Adrenal gland (tissue), 12 donors: ENCODE results near the gene VPS54. TPM values are rescaled to one million over a fixed set of nuclear protein-coding genes. Genes with fewer than 3 reads are reported as not detected.

Source experiments
- DNase-seq, 7 donors: peaks; one replicate each; pipeline ENCODE4 v3.0.0-alpha.2; 2019 to 2020
- H3K27ac ChIP-seq, 5 donors: fragments of 200-600 bp; sonication (generic) in 4 of 5; 1 replicate in 3 of 5; 2 replicates in 2 of 5; pipeline versions ENCODE4 v1.5.1 to v1.8.0; 2016 to 2020; ENCODE audit warnings: mild to moderate bottlenecking in 1 of 5
- H3K27me3 ChIP-seq: fragments of 200-600 bp; 2 replicates; pipeline ENCODE4 v1.8.0; 2021
- H3K36me3 ChIP-seq, 2 donors: fragments of 200-600 bp; replicated peaks in 1 of 2; 1 replicate in 1 of 2; 2 replicates in 1 of 2; pipeline versions ENCODE4 v1.5.1 to v1.8.0; 2018 to 2022
- H3K4me1 ChIP-seq, 2 donors: fragments of 200-600 bp; replicated peaks in 1 of 2; 1 replicate in 1 of 2; 2 replicates in 1 of 2; pipeline versions ENCODE4 v1.5.1 to v1.8.0; 2018 to 2021
- H3K4me3 ChIP-seq, 4 donors: fragments of 200-600 bp; sonication (generic) in 3 of 4; one replicate each; pipeline ENCODE4 v1.5.1; 2016 to 2018
- H3K9me3 ChIP-seq, 3 donors: fragments of 200-600 bp; sonication (generic) in 1 of 3; replicated peaks in 1 of 3; 1 replicate in 2 of 3; 2 replicates in 1 of 3; pipeline versions ENCODE4 v1.5.1 to v1.8.0; 2016 to 2021
- POLR2A ChIP-seq, 2 donors: fragments of 450-650 bp; IDR thresholded peaks; one replicate each; pipeline ENCODE4 v1.6.1; 2017; ENCODE audit warnings: antibody characterized with exemption in 2 of 2, mild to moderate bottlenecking in 2 of 2, moderate library complexity in 1 of 2
- WGBS, 4 donors: extraction: QIAGEN DNeasy Blood & Tissue Kit in 2 of 4; methylation state at CpG; one replicate each; pipeline versions ENCODE4 v1.1.5 to v1.1.7; 2013 to 2017; 5-methylcytosine and 5-hydroxymethylcytosine counted together
- intact Hi-C, 2 donors: fragments of 100-400 bp; cut with DNase I; formaldehyde crosslinking; loops; one replicate each; pipeline versions ENCODE4 v1.14.1 to v1.15.0; 2022 to 2023
- polyA plus RNA-seq, 3 donors: library from polyadenylated mRNA; stranded (reverse); fragments of 200-250 nt in 2 of 3; fragments of 350-450 nt in 1 of 3; fragmentation: Illumina TruSeq in 1 of 3; extraction: RNeasy Lipid Tissue Mini Kit (QIAGEN cat#74804) in 1 of 3; gene quantifications; one replicate each; pipeline ENCODE4 v1.2.3, GENCODE V29; 2013 to 2014
- total RNA-seq, 9 donors: library from RNA; depleted of rRNA in 4 of 9; stranded (reverse); fragments of >200 nt in 4 of 9; fragments of 120-200 nt in 1 of 9; fragmentation: NEBNext Ultra II Directional in 1 of 9; extraction: Animal tissue kit (Norgen Biotek cat#: 25700) in 1 of 9; gene quantifications; one replicate each; pipeline versions ENCODE4 v1.1.0 to v1.2.4, GENCODE V29; 2013 to 2023
- TF ChIP-seq, protein P1 (sequence below), 6 experiments: fragments of 450-650 bp in 4 of 6; fragments of 200-600 bp in 2 of 6; sonication (generic) in 1 of 6; IDR thresholded peaks; 1 replicate in 5 of 6; 2 replicates in 1 of 6; pipeline versions ENCODE4 v1.5.1 to v1.8.0; 2016 to 2021; ENCODE audit warnings: antibody characterized with exemption in 6 of 6, mild to moderate bottlenecking in 2 of 6, moderate library complexity in 1 of 6
- donor health status: healthy with polysubstance abuse.
- donor health status: Bipolar disorder and iron deficiency.
- donor health status: DM: yes; HTN: yes; CAD: no.
- donor health status: DM: no; HTN: no; CAD: no.
- donor health status: DM: no; HTN: no; CAD: no.
- donor health status: DM: yes; HTN: yes; CAD: no.

Gene VPS54
- total and polyA plus RNA-seq, 12 donors, result 15.1 to 38.9 (median 19.0) TPM

DNA sequence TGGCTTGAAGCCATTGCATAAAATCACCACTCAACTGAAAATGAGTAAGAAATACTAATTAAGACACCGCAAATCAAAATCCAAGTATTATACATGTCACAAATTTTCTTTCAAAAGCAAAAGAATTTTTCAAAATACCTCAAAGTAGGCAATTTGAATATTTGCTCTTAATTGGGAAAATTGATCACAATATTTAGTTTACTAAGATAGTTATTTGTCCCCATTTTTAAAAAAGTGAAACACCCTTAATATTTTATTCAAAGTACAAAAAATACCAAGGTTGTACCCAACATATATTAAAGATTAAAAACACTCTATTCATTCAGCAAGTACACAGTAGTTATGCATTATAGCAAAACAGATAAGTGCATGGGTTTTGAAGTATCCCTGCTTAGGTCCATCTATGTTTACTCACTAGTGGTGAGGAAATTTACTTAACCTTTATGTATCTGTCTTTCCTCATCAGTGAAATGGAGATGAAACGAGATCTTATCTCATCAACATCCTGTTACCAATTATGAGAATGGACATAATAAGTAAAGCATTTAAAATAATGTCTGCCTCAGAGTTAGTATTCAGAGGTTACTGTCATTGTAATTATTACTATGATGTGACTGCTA is 35.1 kb downstream of the VPS54 start:
- Histone ChIP-seq H3K27me3 (no peaks in the 10 kb centered on the region), H3K9me3 (no peaks in the 10 kb centered on the region), H3K4me1 (peaks cover 12 to 26% of the 10 kb centered on the region in 2 donors), H3K36me3 (no peaks in the 10 kb centered on the region), H3K27ac (no peak overlapping the region), H3K4me3 (no peak overlapping the region)
- no peak for DNase-seq
- TF ChIP-seq, protein P1, sequence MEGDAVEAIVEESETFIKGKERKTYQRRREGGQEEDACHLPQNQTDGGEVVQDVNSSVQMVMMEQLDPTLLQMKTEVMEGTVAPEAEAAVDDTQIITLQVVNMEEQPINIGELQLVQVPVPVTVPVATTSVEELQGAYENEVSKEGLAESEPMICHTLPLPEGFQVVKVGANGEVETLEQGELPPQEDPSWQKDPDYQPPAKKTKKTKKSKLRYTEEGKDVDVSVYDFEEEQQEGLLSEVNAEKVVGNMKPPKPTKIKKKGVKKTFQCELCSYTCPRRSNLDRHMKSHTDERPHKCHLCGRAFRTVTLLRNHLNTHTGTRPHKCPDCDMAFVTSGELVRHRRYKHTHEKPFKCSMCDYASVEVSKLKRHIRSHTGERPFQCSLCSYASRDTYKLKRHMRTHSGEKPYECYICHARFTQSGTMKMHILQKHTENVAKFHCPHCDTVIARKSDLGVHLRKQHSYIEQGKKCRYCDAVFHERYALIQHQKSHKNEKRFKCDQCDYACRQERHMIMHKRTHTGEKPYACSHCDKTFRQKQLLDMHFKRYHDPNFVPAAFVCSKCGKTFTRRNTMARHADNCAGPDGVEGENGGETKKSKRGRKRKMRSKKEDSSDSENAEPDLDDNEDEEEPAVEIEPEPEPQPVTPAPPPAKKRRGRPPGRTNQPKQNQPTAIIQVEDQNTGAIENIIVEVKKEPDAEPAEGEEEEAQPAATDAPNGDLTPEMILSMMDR (IDR thresholded peaks at IDR 0.05), result no peak
- intact Hi-C loops, result no loop called here
- WGBS, 4 donors, result 56 to 63% (median 60%) methylated on average over 2 of the region's 2 CpGs

DNA sequence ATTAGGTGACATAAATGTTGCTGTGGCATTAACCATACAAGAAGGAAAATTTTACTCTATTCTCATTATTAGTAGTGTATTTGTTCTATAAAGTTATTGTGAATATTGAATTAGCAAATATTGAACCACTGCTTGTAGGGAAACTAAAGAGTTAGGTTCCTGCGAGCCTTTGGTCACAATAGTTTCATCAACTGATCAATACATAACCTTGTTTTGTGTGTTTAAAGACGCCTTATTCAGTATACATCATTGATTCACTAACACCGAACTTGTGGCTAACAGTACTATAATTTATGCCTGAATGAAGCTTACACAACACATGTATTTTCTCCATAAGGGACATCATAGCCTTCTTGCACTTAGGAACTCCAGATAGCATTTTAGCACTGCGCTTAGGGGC is 36.9 kb downstream of the VPS54 start:
- H3K36me3 ChIP-seq, result no peaks in the 10 kb centered on the region
- intact Hi-C loops, result no loop called here
- H3K9me3 ChIP-seq, result no peaks in the 10 kb centered on the region
- peaks cover 12 to 26% of the 10 kb centered on the region in 2 donors for H3K4me1 ChIP-seq
- DNase-seq, result no peak
- H3K4me3 ChIP-seq, result no peak overlapping the region
- no peak overlapping the region for H3K27ac ChIP-seq
- 94 to 99% (median 97%) methylated on average over 4 of the region's 4 CpGs for WGBS, 4 donors
- H3K27me3 ChIP-seq, result no peaks in the 10 kb centered on the region
- TF ChIP-seq, protein P1 (IDR thresholded peaks at IDR 0.05), result no peak
- no peak for TF ChIP-seq POLR2A (IDR thresholded peaks at IDR 0.05)

DNA sequence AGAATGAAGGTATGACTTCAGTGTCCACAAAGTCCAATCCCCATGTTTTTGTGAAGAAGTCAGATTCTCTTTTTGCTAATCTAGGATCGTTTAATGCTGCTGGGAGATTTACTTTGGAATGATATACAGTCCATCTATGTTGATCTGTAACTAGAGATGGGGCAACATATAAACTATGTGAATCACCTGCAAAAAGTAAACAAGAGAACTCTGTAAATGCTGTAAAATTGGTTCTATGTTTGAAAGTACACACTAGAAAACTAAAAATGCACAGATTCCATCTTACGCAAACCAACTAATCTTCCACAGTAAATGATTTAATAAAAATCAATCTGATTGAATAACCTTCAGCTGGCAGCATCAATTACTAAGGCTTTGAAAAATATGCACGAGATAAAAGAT is 37.5 kb downstream of the VPS54 start:
- intact Hi-C loops, result no loop called here
- H3K36me3 ChIP-seq, result no peaks in the 10 kb centered on the region
- WGBS, 4 donors, result 77 to 89% (median 83%) methylated on average over 3 of the region's 3 CpGs

DNA sequence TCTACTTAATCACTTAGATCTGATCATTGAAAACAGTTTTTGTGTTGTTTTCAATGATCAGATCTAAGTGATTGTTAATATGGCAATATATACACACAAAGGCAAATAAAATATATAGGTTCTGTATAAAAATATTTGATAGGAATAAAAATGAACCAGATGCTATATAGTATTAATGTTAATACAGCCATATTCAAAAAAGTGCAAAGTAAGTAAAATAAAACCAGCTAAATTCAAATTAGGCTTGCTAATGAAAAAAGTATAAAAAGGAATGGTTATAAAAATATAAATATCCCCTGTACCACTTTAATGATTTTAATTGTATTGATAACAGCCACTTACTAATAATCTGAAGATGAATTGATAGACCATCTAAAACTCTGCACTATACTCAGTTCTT is 38.4 kb downstream of the VPS54 start:
- no peak for DNase-seq
- Histone ChIP-seq H3K36me3 (no peaks in the 10 kb centered on the region), H3K27me3 (no peaks in the 10 kb centered on the region), H3K9me3 (no peaks in the 10 kb centered on the region), H3K27ac (no peak overlapping the region), H3K4me3 (no peak overlapping the region), H3K4me1 (peaks cover 8 to 17% of the 10 kb centered on the region in 2 donors)
- TF ChIP-seq POLR2A (IDR thresholded peaks at IDR 0.05), result no peak
- TF ChIP-seq, protein P1 (IDR thresholded peaks at IDR 0.05), result no peak
- intact Hi-C loops, result no loop called here

More for the DNA sequence above, 37.5 kb downstream of the VPS54 start:
- no peak for DNase-seq
- Histone ChIP-seq H3K4me3 (no peak overlapping the region), H3K9me3 (no peaks in the 10 kb centered on the region), H3K4me1 (peaks cover 12 to 24% of the 10 kb centered on the region in 2 donors), H3K27ac (no peak overlapping the region), H3K27me3 (no peaks in the 10 kb centered on the region)
- TF ChIP-seq, protein P1 (IDR thresholded peaks at IDR 0.05), result no peak
- no peak for TF ChIP-seq POLR2A (IDR thresholded peaks at IDR 0.05)
